Fibroblast of villous mesenchyme (primary cell): ENCODE results near the gene SLC43A1. TPM values are rescaled to one million over a fixed set of nuclear protein-coding genes. Genes with fewer than 3 reads are reported as not detected.

Experiments
- DNase-seq: peaks from one replicate; pipeline ENCODE4 v3.0.0-alpha.2; 2010; ENCODE audit warnings: low read depth
- H3K4me3 ChIP-seq: 2 replicates; pipeline ENCODE4 v1.5.1; 2011; ENCODE audit warnings: low read depth, mild to moderate bottlenecking, low read length
- total RNA-seq: library from RNA; depleted of rRNA; stranded (reverse); fragments of >200 nt; gene quantifications from 2 replicates; pipeline ENCODE4 v1.2.3, GENCODE V29; 2012
- TF ChIP-seq, protein P1 (sequence below): IDR thresholded peaks from 2 replicates; pipeline ENCODE4 v1.5.1; 2012; ENCODE audit warnings: low read depth, mild to moderate bottlenecking, low read length; ENCODE audit not compliant: insufficient read depth

Gene SLC43A1
- 6.0 and 9.3 TPM in 2 replicates for total RNA-seq

DNA sequence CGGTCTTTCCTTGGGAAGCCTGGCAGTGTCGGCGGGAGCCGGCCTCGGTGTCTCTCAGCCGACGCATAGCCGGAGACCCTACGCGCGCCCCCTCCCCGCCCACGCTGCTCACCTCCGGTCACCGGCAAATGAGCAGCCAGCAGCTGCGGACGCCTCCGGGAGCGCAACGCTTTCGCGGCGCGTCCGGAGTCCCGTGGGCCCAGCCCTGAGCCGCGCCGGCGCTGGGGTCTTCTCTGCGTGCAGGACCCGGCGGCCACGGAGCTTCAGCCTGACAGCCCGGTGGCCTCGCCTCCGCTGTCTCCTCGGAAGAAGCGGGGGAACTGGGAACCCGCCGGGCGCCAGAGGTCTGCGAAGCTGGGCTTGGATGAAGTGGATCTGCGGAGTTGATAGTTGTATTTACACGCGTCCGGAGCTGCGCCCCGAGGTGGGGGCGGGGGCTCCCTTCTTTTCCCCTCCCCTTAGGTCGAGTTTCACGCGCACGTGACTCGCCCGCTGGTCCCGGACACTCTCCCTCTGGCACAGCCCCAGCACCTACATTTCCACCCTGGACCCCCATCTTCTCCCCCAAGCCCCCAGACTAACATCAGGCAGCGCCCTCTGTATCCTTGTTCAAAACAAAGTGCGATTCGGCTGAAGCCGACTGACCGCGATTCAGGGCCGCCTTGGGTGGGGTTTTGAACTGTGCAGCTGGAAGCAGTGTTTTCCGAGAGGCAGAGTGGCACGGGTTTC is at the start of gene SLC43A1:
TSS of gene SLC43A1 (minus strand) at position 371 of the 729 bp plus-strand sequence. CDS start 1,591 bp downstream, outside the sequence.
- H3K4me3 ChIP-seq = peak within 1 kb of the TSS; percentile 90
- TF ChIP-seq, protein P1, sequence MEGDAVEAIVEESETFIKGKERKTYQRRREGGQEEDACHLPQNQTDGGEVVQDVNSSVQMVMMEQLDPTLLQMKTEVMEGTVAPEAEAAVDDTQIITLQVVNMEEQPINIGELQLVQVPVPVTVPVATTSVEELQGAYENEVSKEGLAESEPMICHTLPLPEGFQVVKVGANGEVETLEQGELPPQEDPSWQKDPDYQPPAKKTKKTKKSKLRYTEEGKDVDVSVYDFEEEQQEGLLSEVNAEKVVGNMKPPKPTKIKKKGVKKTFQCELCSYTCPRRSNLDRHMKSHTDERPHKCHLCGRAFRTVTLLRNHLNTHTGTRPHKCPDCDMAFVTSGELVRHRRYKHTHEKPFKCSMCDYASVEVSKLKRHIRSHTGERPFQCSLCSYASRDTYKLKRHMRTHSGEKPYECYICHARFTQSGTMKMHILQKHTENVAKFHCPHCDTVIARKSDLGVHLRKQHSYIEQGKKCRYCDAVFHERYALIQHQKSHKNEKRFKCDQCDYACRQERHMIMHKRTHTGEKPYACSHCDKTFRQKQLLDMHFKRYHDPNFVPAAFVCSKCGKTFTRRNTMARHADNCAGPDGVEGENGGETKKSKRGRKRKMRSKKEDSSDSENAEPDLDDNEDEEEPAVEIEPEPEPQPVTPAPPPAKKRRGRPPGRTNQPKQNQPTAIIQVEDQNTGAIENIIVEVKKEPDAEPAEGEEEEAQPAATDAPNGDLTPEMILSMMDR = peak; percentile 18
- DNase-seq = peak; percentile 68

DNA sequence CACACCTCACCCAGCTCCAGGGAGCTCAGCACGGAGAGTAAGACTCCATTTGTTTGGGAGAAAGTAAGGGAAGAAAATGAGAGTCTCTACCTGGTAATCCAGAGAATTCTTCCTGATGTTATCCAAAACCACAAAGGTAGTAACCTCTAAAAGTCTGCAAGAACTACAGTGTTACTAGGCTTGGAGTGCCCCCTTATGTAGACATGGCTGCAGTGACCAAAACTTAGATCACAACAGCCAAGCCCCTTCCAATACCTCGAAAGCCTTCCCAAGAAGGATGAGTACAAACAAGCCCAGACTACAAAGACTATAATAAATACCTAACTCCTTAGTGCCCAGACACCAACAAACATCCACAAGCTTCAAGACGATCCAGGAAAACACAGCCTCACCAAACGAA is 47.1 kb upstream of the SLC43A1 start:
- TF ChIP-seq, protein P1 = no peak
- H3K4me3 ChIP-seq = no peak overlapping the region
- no peak for DNase-seq

DNA sequence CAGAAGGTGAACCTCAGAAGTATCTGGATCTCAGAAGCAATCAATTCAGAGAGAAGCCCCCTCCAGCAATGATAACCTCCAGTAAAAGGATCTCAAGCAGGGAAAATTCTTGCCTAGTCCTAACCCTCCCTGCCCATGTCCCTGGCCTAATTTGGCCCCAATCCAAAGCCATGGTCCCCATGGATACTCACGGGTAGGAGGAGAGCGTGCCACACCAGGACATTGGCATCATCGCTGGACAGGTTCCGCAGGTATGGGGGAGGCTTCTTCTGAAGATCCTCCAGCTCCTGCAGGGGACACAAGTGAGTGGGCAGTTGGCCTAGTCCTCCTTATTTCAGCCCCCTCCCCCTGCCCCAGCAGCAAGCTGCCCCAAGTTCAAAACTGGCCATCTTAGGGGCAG is 44.6 kb upstream of the SLC43A1 start:
- TF ChIP-seq, protein P1 = no peak
- DNase-seq = no peak
- H3K4me3 ChIP-seq = no peak overlapping the region

DNA sequence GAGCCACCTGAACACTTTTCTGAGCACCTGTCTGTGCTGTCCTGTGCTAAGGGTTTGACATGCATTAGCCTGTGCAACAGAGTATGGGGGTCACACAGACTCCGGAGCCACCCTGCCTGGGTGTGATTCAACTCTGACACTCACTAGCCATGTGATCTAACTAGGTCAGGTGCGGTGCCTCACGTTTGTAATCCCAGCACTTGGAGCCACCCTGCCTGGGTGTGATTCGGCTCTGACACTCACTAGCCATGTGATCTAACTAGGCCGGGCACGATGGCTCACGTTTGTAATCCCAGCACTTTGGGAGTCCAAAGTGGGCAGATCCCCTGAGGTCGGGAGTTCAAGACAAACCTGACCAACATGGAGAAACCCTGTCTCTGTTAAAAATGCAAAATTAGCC is 40.5 kb upstream of the SLC43A1 start:
- TF ChIP-seq, protein P1 = no peak
- no peak overlapping the region for H3K4me3 ChIP-seq

DNA sequence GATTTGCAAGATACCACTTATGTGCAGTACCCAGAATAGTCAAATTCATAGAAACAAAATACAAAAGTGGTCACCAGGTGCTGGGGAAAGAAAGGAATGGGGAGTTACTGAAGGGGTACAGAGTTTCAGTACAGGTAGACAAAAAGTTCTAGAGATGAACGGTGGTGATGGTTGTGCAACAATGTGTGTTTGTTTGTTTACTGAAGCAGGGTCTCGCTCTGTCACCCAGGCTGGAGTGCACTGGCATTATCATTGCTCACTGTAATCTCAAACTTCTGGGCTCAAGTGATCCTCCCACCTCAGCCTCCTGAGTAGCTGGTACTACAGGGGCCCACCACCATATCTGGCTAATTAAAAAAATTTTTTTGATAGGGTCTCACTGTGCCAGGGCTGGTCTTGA is 39.9 kb upstream of the SLC43A1 start:
- no peak for DNase-seq
- no peak overlapping the region for H3K4me3 ChIP-seq
- TF ChIP-seq, protein P1 = no peak

More for the DNA sequence above, 40.5 kb upstream of the SLC43A1 start:
- no peak for DNase-seq

DNA sequence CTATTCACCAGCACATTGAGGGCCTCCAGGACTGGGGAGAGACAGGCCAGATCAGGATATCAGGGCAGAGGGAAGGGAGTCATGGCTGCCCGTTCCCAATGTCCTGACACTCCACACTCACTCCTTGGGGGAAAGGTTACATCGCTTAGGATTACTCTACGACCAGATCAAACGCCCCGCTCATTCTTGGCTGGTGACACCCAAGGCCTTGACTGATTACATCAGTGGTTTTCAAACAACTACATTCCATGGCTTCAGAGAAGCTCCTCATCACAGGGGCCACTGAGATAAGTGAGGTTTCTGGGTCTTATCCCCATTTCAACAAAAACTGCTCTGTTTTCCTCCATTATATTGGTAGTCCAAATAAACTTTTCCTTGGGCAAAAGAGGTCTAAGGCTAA is 37.0 kb upstream of the SLC43A1 start:
- no peak overlapping the region for H3K4me3 ChIP-seq
- TF ChIP-seq, protein P1 = no peak
- peak; percentile 20 for DNase-seq
